ENCODE data around the gene BICRA.
"Not testable (repeated sequence)": the region's sequence is repeated elsewhere in the genome, so short reads cannot be mapped to it uniquely, and the experiment has no call there.

The BICRA gene

DNA sequence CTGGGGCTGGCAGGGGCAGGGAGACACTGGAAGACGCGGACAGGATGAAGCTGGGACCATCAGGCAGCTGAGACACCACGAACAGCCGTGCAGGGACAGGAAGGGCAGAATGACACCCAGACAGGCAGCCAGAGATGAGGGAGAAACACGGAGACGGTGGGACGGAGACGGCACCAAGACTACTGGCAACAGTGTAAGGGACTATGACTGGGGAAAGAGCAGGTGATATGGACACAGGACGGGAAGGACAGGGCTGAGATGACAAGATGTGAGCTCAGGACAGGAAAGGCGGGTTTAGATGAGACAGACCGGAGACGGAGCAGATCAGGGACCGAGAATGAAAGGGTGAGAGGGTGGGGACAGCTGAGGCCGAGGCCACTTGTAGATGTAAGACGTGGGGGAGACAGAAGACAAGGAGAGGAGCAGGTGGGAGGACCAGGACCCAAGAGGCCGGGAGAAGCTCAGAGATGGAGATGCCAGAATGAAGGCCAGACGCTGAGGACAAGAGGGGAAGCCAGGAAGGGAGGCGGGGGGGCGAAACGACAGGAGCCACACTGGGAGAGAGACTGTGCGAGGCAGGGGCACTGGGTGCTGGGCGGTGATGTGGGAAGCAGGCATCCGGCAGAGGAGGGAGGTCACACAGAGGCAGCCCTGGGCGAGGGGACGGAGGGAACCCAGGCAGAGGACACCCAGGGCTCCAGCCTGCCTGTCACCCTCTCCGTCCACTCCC, 86.8 kb downstream of the BICRA start:
- no peak for DNase-seq

DNA sequence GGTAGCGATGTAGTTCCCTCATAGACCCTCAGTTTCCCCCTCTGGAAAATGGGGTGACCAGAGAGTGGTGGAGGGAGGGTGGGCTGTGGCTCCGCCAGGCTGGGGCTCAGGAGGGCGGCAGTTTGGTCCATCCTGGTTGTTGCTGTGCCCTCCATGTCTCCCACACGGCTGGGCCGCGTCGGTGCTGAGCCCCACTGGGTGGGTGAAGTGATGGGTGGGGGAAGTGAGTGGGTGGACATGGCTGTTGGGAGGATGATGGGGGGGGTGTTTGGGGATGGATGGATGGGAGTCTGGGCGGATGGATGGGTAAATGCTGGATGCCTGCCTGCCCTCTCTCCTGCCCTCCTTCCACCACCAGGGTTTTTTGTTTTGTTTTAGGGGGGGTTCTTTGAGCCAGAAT, 87.7 kb downstream of the BICRA start:
- DNase-seq, result no peak

DNA sequence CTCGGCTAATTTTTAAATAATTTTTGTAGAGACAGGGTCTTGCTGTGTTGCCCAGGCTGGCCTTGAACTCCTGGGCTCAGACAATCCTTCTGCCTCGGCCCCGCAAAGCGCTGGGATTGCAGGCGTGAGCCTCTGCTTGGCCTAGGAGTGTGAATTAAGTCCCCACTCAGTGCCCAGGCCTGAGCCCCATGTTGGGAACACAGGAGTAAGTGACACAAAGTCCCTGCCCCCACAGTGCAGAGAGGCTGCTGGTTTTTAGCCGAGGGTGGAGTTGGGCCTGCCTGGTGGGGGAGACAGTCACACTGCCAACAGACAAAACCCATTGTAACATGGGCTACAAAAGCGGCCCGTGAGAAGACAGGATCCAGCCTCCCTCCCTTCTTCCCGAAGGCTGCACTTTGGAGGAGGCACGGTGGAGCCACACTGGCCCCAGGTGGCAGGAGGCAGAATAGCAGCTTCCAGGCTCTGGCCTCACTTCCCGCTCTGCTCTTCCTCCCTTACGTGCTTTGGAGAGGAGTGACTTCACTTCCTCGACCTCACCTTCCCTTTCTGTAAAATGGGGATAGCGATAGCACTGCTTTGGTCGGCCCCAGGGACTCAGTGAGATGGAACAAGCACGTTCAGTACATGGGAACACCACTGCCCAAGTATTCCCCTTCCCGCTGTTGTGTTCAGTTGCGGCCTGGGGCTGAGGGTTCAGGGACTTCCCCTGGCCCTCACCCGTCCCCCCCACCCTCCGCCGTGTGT, 89.1 kb downstream of the BICRA start:
- DNase-seq, result peak; percentile 56

DNA sequence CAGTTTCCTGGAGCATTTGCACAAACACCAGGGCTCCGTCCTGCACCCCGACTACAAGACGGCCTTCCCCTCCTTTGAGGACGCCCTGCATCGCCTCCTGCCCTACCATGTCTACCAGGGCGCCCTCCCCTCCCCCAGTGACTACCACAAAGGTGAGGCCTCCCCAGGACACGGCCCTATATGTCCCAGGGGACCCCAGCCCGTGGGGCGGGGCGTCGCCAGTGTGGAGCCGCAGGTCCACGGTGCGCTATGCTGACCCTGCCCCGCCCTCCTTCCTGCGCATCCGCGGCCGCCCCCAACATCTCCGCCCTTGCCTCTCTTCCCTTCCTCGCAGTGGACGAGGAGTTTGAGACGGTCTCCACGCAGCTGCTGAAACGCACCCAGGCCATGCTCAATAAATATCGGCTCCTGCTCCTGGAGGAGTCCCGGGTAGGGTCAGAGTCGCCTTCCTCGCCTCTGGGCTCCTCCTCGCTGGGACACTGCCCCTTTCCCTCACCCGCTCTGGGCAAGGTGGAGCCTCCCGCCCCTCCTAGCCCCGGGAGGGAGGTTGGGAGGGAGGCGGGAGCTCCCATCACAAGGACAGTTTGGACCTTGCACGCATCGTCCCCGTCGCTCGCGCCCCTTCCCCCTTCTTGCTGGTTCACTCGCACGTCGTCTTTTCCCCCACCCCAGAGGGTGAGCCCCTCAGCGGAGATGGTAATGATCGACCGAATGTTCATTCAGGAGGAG, 89.9 kb downstream of the BICRA start:
- DNase-seq, result no peak

DNA sequence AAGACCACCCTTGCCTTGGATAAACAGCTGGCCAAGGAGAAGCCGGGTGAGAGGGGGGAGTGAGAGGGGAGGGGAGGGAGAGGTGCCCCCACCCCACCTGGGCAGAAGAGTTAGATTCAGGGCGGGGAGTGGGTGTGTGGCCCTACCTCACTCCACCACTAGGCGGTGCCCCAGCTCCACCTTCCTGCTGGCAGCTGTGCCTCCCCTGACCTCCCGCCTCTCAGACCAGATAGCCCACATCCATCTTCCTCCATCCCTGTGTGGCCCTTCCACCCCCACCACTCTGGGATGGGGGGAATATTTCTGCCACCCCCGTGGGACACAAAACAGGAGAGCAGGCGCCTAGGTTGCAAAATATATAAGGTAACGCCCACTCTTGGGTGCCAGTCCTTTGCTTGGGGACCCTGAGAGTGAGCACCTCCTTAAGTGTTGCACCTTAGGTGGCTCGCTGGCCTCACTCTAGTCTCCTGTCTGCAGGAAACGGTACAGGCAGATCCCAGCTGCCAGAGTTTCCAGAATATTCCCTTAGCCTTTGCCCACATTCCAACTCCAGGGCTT, 90.5 kb downstream of the BICRA start:
- peak; percentile 60 for DNase-seq

DNA sequence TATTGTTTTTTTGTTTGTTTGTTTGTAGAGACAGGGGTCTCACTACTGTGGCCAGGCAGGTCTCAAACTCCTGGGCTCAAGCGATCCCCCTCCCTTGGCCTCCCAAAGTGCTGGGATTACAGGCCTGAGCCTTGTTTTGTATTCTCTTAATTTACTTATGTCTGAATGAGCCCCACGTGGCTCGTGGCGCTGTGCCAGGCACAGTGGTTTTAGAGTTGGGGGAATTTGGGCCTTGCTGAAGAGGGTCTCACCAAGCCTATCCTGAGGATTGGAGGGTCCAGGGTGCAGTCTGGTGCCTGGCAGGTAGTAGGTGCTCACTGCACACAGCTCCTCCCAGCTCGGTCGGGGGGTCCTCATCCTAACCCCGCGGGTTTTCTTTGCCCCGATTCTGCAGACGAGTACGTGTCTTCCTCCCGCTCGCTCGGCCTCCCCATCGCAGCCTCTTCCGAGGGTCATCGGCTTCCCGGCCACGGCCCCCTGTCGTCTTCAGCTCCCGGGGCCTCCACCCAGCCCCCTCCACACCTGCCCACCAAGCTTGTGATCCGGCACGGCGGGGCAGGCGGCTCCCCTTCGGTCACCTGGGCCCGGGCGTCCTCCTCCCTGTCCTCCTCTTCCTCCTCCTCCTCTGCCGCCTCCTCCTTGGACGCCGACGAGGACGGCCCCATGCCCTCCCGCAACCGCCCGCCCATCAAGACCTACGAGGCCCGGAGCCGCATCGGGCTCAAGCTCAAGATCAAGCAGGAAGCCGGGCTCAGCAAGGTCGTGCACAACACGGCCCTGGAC, 92.2 kb downstream of the BICRA start:
- no peak for DNase-seq

DNA sequence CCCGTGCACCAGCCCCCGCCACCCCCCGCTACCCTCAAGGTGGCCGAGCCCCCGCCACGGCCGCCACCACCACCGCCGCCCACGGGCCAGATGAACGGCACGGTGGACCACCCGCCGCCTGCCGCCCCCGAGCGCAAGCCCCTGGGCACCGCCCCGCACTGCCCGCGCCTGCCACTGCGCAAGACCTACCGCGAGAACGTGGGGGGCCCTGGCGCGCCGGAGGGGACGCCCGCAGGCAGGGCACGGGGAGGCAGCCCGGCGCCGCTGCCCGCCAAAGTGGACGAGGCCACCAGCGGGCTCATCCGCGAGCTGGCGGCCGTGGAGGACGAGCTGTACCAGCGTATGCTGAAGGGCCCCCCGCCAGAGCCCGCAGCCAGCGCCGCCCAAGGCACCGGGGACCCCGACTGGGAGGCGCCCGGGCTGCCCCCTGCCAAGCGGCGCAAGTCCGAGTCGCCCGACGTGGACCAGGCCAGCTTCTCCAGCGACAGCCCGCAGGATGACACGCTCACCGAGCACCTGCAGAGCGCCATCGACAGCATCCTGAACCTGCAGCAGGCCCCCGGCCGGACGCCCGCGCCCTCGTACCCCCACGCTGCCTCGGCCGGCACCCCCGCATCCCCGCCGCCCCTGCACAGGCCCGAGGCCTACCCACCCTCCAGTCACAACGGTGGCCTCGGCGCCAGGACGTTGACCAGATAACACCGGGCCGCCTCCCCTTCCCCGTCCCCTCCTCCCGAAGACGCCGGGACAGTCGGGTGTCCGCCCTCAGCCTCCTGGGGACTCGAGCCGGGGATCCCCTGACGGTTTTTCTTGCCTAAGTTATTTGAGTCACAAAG, 93.0 kb downstream of the BICRA start:
- no peak for DNase-seq

DNA sequence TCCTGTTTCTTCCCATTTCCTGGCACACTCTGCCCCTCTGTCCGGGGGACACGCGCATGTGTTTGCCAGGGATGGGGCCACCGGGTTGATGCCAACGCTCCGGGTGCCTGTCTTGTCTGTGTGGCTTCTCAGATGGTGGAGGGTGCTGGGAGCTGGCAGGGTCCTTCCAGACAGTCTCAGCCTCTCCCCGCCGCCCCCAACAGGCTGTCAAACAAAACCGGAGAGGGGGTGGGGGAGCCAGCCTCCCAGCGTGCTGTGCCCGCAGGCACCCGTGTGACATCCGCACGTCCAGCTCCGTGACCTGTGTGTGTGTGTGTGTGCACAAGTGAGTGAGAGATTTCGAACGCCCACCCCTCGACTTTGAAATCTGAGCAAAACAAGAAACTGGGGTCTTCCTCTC, 93.7 kb downstream of the BICRA start:
- no peak for DNase-seq

DNA sequence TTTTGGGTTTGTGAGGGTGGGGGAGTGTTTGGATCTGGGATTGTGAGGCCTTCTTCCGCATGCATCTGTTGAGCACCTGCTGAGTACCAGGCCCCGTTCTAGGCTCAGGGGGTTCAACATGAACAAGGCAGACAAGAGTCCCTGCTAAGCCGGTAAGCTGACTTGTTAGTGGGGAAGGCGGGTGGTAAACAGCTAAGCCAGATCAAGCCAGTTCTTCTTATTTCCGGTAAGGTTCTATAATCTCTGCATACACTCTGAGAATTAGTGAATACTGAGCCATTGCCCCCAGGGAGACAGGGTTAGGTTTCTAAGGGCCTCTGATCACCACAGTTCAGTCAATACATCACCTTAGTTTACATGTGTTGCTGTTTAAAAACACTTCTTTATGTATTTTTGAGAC, 94.4 kb downstream of the BICRA start:
- DNase-seq, result no peak

DNA sequence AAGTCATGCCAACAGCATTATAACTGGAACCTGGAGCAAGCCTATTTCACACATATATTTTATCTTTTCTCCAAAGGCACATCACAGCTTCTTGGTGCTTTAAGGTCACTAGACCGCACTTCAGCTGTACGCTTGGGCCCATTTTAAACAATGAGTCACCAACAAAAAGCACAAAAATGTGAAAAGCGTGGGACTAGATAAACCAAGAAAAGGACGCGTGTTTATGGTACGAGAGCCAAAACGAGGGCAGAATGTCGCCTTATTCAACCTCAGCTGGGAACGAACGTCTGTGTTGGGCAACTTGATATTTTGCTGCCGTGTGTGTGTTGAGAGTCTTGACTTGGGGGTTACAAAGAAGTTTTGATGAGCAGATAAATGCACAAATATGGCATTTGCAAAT, 95.1 kb downstream of the BICRA start:
- DNase-seq, result no peak

DNA sequence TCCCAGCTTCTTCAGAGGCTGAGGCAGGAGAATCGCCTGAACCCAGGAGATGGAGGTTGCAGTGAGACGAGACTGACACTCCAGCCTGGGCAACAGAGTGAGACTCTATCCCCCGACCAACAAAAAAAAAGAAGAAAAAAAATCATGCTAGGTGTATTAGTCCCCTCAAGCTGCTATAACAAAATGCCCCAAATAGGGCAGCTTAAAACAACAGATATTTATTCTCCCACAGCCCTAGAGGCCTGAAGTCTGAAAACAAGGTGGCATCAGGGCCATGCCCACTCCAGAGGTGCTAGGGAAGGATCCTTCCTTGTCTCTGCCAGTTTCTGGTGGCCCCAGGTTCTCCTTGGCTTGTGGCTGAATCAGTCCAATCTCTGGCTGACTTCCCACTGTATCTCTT, 95.7 kb downstream of the BICRA start:
- no peak for DNase-seq

DNA sequence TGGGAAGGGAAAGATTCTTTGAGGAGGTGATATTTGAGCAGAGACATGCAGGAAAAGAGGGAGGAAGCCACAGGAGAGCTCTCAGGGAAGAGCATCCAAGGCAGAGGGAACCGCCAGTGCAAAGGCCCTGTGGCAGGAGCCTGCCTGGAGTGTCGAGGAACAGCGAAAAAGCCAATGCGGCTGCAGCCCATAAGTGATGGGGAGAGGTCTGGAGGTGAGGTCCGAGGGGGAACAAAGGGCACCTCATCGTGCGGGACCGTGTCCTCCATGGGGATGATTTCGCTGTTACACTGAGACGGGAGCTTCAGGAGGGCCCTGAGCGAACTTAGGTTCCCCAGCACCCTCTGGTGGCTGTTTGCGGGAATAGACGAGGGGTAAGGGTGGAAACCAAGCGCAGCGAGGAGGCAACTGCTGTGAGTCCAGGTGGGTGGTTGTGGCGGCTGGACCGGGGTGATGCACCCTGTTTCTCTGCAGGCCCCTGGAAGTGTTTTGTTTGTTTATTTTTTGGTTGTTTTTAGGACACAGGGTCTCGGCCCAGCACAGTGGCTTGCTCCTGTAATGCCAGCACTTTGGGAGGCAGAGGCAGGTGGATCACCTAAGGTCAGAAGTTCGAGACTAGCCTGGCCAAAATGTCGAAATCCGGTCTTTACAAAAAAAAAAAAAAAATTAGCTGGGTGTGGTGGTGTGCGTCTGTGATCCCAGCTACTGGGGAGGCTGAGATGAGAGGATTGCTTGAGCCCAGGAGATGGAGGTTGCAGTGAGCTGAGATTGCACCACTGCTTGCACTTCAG, 98.4 kb downstream of the BICRA start:
- peak; percentile 75 for DNase-seq

DNA sequence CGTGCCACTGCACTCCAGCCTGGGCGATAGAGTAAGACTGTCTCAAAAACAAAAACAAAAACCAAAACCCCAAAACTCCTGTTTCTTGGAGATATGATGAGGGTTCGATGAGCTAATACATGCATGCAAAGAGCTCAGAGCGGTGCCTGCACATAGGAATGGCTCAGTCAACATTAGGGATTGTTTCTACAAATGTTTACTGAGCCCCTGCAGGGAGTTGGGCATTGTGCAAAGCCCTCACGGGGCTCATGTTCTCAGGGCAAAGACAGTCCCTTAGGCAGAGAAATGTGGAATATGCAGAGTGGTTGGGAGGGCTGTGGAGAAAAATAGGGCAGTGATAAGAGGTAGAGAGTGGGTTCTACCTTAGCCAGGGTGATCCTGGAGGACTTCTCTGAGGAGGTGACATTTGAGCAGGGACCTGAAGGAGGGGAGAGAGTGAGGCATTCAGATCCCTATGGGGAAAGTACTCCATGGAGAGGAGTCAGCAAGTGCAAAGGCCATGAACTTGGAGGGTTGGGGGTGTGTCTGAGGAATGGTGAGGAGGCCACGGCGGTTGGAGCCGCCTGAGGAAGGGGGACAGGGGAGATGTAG, 102.8 kb downstream of the BICRA start:
- no peak for DNase-seq

DNA sequence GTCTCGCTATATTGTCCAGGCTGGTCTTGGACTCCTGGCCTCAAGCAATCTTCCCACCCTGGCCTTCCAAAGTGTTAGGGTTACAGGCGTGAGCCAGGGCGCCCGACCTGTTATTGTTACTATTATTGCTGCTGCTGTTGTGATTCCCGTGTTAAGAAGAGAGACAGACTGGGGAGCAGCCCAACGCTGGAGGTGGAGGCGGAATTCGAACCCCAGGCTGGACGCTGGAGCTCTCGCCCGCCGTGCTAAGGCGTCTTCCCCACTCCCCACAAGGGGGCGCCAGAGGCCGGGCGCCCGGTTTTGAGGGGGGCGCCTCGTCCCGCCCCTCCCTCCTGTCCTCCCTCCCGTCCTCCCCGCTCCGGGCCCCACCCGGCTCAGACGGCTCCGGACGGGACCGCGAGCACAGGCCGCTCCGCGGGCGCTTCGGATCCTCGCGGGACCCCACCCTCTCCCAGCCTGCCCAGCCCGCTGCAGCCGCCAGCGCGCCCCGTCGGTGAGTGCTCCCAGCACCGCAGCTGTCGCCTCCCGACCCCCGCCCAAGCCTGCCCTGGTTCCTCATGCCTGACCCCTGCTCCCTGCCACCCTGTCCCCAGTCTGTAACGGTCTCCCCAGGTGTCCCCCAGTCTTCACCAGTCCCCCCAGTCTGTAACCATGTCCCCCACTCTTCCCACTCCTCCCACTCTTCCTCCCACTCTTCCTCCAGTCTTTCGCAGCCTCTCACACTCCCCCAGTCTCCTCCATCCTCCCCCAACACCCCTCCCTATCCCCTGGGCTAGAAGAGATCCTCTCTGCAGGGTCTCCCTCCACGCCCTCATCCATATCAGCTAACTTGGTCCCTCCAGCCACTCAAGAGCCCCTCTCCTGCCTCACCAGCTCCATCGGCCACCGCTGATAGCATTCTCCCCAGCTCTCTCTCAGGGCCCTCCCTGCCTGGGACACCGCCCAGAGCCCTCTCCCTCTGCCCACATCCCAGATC, 104.4 kb downstream of the BICRA start, which contains the start of gene EHD2:
Gene EHD2 (plus strand): TSS at position 377 of the 976 bp plus-strand sequence. CDS start 3,191 bp downstream, outside the sequence.
- DNase-seq, result peak; percentile 46

DNA sequence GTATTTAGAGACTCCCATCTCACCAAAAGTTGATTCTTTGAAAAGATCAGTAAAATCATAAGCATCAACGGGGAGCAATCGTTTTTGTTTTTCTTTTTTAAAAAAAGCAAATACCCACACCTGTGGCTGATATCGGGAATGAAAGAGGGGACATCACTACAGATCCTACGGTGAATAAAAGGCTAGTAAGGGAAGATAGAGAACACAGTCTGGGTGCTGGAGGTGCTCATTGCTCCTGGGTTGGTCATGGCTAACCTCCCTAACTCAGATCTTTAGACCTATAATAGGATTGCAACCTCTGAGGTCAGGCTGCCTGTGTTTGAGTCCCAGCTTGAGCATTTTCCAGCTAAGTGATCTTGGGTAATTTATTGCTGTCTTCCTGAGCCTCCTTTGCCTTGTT, 105.4 kb downstream of the BICRA start:
- DNase-seq, result no peak

DNA sequence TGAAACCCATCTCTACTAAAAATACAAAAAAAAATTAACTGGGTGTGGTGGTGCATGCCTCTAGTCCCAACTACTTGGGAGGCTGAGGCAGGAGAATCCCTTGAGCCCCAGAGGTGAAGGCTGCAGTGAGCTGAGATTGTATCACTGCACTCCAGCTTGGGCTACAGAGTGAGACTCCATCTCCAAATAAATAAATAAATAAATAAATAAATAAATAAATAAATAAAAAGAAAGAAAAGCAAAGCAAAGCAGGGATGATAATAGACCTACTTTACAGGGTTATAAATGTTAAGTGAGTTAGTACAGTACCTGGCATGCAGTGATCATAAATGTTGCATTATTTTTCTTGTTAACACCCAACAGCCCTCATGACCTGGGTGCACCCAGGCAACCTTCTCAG, 105.9 kb downstream of the BICRA start:
- not testable (repeated sequence) for DNase-seq

DNA sequence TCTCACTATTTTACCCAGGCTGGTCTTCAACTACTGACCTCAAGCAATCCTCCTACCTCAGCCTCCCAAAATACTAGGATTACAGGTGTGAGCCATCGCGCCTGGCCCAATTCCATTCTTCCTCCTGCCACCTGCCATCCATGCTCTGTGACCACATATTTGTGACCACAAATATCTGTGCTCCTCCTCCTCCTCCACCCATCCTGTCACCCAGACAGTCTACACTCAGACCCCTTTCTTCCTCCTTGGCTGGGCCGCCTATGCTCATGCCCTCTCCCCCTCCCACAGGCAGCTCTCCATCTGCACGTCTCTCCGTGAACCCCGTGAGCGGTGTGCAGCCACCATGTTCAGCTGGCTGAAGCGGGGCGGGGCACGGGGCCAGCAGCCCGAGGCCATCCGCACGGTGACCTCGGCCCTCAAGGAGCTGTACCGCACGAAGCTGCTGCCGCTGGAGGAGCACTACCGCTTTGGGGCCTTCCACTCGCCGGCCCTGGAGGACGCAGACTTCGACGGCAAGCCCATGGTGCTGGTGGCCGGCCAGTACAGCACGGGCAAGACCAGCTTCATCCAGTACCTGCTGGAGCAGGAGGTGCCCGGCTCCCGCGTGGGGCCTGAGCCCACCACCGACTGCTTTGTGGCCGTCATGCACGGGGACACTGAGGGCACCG, 107.5 kb downstream of the BICRA start:
- DNase-seq, result no peak

DNA sequence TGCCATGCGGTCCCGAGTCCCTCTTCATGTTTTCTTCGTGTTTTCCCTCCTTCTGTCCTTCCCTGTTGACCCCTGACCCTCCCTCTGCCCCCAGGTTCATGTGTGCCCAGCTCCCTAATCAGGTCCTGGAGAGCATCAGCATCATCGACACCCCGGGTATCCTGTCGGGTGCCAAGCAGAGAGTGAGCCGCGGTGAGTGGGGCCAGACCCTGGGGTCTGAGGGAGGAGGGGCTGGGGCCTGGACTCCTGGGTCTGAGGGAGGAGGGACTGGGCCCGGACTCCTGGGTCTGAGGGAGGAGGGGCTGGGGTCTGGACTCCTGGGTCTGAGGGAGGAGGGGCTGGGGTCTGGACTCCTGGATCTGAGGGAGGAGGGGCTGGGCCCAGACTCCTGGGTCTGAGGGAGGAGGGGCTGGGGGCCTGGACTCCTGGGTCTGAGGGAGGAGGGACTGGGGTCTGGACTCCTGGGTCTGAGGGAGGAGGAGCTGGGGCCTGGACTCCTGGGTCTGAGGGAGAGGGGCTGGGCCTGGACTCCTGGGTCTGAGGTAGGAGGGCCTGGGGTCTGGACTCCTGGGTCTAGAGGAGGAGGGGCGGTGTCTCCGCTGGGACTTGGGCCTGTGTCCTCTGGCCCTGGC, 109.6 kb downstream of the BICRA start:
- not testable (repeated sequence) for DNase-seq

All from activated CD8-positive, alpha-beta memory T cell treated with anti-CD3 and anti-CD28 coated beads, Interleukin-2, amount 50 U/mL, for 4 hours (primary cell).